Measurements from ENCODE around the gene FIBIN.

DNA sequence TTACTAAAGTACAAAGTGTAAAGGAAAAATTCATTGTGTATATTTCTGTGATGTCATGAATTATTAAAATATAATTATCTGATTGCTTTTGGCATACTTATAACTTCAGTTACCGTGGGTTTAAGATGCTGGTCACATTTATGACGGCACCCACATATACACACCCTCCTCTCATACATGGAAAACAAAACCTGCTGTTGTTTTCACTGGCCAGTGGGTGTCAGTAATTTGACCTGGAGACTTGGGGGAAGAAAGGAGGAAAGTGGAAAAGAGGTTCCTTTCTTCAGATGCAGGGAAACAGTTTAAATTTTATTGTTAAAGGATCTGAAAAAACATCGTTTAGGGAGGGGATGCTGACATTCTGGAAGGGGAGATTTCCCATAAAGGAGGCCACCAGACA lies 46.0 kb downstream of the FIBIN start:
- TF ChIP-seq CREB1 (IDR thresholded peaks at IDR 0.05; ENCODE audit: low read depth) (no peak), CEBPB (IDR thresholded peaks at IDR 0.05) (no peak), RAD21 (IDR thresholded peaks at IDR 0.05; ENCODE audit: low read depth) (no peak), TEAD4 (IDR thresholded peaks at IDR 0.05) (no peak), EGR1 (IDR thresholded peaks at IDR 0.05) (no peak), TAF1 (IDR thresholded peaks at IDR 0.05; ENCODE audit: low read depth) (no peak), EP300 (IDR thresholded peaks at IDR 0.05; ENCODE audit: borderline replicate concordance) (no peak), YY1 (IDR thresholded peaks at IDR 0.05; ENCODE audit: low read depth) (no peak), NFIC (IDR thresholded peaks at IDR 0.05) (no peak)
- TF ChIP-seq, protein P1, sequence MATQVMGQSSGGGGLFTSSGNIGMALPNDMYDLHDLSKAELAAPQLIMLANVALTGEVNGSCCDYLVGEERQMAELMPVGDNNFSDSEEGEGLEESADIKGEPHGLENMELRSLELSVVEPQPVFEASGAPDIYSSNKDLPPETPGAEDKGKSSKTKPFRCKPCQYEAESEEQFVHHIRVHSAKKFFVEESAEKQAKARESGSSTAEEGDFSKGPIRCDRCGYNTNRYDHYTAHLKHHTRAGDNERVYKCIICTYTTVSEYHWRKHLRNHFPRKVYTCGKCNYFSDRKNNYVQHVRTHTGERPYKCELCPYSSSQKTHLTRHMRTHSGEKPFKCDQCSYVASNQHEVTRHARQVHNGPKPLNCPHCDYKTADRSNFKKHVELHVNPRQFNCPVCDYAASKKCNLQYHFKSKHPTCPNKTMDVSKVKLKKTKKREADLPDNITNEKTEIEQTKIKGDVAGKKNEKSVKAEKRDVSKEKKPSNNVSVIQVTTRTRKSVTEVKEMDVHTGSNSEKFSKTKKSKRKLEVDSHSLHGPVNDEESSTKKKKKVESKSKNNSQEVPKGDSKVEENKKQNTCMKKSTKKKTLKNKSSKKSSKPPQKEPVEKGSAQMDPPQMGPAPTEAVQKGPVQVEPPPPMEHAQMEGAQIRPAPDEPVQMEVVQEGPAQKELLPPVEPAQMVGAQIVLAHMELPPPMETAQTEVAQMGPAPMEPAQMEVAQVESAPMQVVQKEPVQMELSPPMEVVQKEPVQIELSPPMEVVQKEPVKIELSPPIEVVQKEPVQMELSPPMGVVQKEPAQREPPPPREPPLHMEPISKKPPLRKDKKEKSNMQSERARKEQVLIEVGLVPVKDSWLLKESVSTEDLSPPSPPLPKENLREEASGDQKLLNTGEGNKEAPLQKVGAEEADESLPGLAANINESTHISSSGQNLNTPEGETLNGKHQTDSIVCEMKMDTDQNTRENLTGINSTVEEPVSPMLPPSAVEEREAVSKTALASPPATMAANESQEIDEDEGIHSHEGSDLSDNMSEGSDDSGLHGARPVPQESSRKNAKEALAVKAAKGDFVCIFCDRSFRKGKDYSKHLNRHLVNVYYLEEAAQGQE (IDR thresholded peaks at IDR 0.05; ENCODE audit: low read depth), result no peak
- TF ChIP-seq, protein P2, sequence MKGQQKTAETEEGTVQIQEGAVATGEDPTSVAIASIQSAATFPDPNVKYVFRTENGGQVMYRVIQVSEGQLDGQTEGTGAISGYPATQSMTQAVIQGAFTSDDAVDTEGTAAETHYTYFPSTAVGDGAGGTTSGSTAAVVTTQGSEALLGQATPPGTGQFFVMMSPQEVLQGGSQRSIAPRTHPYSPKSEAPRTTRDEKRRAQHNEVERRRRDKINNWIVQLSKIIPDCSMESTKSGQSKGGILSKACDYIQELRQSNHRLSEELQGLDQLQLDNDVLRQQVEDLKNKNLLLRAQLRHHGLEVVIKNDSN (IDR thresholded peaks at IDR 0.05), result no peak
- TF ChIP-seq, protein P3, sequence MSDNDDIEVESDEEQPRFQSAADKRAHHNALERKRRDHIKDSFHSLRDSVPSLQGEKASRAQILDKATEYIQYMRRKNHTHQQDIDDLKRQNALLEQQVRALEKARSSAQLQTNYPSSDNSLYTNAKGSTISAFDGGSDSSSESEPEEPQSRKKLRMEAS (IDR thresholded peaks at IDR 0.05), result no peak

Data from Ishikawa (cell line).